HL-60/S4 (cell line): ENCODE results near the gene CRYGD.

ENCODE experiments used
- in situ Hi-C: fragments of 300-500 bp; cut with MboI; formaldehyde crosslinking; loops from 2 replicates; pipeline ENCODE4 v1.14.3; 2022; ENCODE audit warnings: low sequenced_read_pairs

Gene CRYGD

GRCh38 chr2:208090420-208090819 lies 33.9 kb downstream of the CRYGD start:
- in situ Hi-C loops = no loop called here

GRCh38 chr2:208086029-208086428 lies 38.3 kb downstream of the CRYGD start:
- in situ Hi-C loops = no loop called here

GRCh38 chr2:208083807-208084206 lies 40.5 kb downstream of the CRYGD start:
- in situ Hi-C loops = no loop called here

- in situ Hi-C loops = no loop called here
These were observed 47.0 kb downstream of the CRYGD start for GRCh38 chr2:208077276-208077675.

- in situ Hi-C loops = no loop called here
These were observed 49.5 kb downstream of the CRYGD start for GRCh38 chr2:208074610-208075356.

GRCh38 chr2:208072250-208072892 lies 52.0 kb downstream of the CRYGD start:
- in situ Hi-C loops = no loop called here
